HTERT RPE-1 (cell line): ENCODE results near the gene STARD3.

Source experiments
- in situ Hi-C: fragments of 300-500 bp; cut with MboI; formaldehyde crosslinking; loops from 4 replicates; pipeline ENCODE4 v1.14.3; 2020; ENCODE audit warnings: low sequenced_read_pairs

The STARD3 gene

GRCh38 chr17:39658346-39658745 lies 21.4 kb downstream of the STARD3 start:
- in situ Hi-C loops = no loop called here

GRCh38 chr17:39658760-39659159 lies 21.8 kb downstream of the STARD3 start:
- in situ Hi-C loops = no loop called here

- in situ Hi-C loops = no loop called here
These were observed 22.5 kb downstream of the STARD3 start for GRCh38 chr17:39659279-39660010.

GRCh38 chr17:39660011-39660360 lies 23.0 kb downstream of the STARD3 start:
- in situ Hi-C loops = no loop called here

GRCh38 chr17:39660397-39661385 lies 23.7 kb downstream of the STARD3 start:
- in situ Hi-C loops = no loop called here

- in situ Hi-C loops = no loop called here
These were observed 25.0 kb downstream of the STARD3 start for GRCh38 chr17:39661744-39662541.

GRCh38 chr17:39662551-39663339 lies 25.8 kb downstream of the STARD3 start:
- in situ Hi-C loops = no loop called here

GRCh38 chr17:39663340-39663687 lies 26.4 kb downstream of the STARD3 start:
- in situ Hi-C loops = no loop called here

- in situ Hi-C loops = no loop called here
These were observed 27.0 kb downstream of the STARD3 start for GRCh38 chr17:39663688-39664580.

GRCh38 chr17:39664581-39665561 lies 27.9 kb downstream of the STARD3 start, which contains the start of gene TCAP:
Gene TCAP, plus strand, starts transcription at chr17:39665349. Its CDS starts 11 bp downstream, at chr17:39665360.
- in situ Hi-C loops = no loop called here

- in situ Hi-C loops = no loop called here
These were observed 28.8 kb downstream of the STARD3 start for GRCh38 chr17:39665642-39666224.

- in situ Hi-C loops = no loop called here
These were observed 29.3 kb downstream of the STARD3 start for GRCh38 chr17:39666231-39666600.

- in situ Hi-C loops = no loop called here
These were observed 29.8 kb downstream of the STARD3 start for GRCh38 chr17:39666601-39667261.

- in situ Hi-C loops = no loop called here
These were observed 30.5 kb downstream of the STARD3 start for GRCh38 chr17:39667262-39667944.

- in situ Hi-C loops = no loop called here
These were observed 31.3 kb downstream of the STARD3 start, which contains the start of gene PNMT for GRCh38 chr17:39667945-39668924. Gene PNMT, plus strand, starts transcription at chr17:39668453. Its CDS starts 23 bp downstream, at chr17:39668476.
